ENCODE measurements around the gene MSL3. TPM values are rescaled to one million over a fixed set of nuclear protein-coding genes. Genes with fewer than 3 reads are reported as not detected.

The MSL3 gene
- total and polyA plus RNA-seq, 2 of the 13 experiments (the other 11 are each of a cell fraction or from before 2014, with no cell fraction given) = 7.6 to 10.2 TPM

- TF ChIP-seq ZNF574 (CRISPR knock-in tag; IDR thresholded peaks at IDR 0.05) (no peak), ATF1 (CRISPR knock-in tag; IDR thresholded peaks at IDR 0.05) (no peak), MED1 (CRISPR knock-in tag; IDR thresholded peaks at IDR 0.05) (peak; percentile 22; the same call in 1 of the 2 replicates), TBL1XR1 (IDR thresholded peaks at IDR 0.05; ENCODE audit: borderline replicate concordance, low read length, partially characterized antibody) (peak; percentile 15), ZNF589 (CRISPR knock-in tag; conservative IDR thresholded peaks at IDR 0.05) (no peak), SIX4 (CRISPR knock-in tag; IDR thresholded peaks at IDR 0.05) (no peak), HDAC6 (IDR thresholded peaks at IDR 0.05; ENCODE audit: low read depth, low read length) (no peak), PITX1 (CRISPR knock-in tag; IDR thresholded peaks at IDR 0.05) (peak; percentile 51; the same call in 1 of the 2 replicates), FOXO1 (CRISPR knock-in tag; IDR thresholded peaks at IDR 0.05) (peak; percentile 48; the same call in 1 of the 2 replicates), ZNF503 (CRISPR knock-in tag; IDR thresholded peaks at IDR 0.05) (peak; percentile 92), TEAD3 (CRISPR knock-in tag; optimal IDR thresholded peaks at IDR 0.05; ENCODE audit: borderline replicate concordance) (peak; percentile 13), ASH2L (IDR thresholded peaks at IDR 0.05; ENCODE audit: insufficient read length, low read depth, low read length) (peak; percentile 27), SALL1 (CRISPR knock-in tag; IDR thresholded peaks at IDR 0.05) (no peak), ZNF280B (CRISPR knock-in tag; IDR thresholded peaks at IDR 0.05; ENCODE audit: borderline replicate concordance) (no peak), PHB2 (IDR thresholded peaks at IDR 0.05; ENCODE audit: partially characterized antibody) (no peak), ZNF414 (CRISPR knock-in tag; IDR thresholded peaks at IDR 0.05) (no peak), ZNF710 (CRISPR knock-in tag; IDR thresholded peaks at IDR 0.05; ENCODE audit: borderline replicate concordance) (peak; percentile 93), YY1 (IDR thresholded peaks at IDR 0.05; ENCODE audit: insufficient read depth, insufficient replicate concordance, low read depth, low read length) (no peak), ZNF275 (CRISPR knock-in tag; IDR thresholded peaks at IDR 0.05; ENCODE audit: borderline replicate concordance) (no peak), SKI (IDR thresholded peaks at IDR 0.05; ENCODE audit: partially characterized antibody) (peak; percentile 16)
These were observed 2.3 kb upstream of the MSL3 start (continued) for GRCh38 chrX:11755724-11756123.
